ENCODE data around the gene CASKIN1.
A peak's percentile ranks its signal among the peaks of the same experiment; 100 is the strongest.

DNA sequence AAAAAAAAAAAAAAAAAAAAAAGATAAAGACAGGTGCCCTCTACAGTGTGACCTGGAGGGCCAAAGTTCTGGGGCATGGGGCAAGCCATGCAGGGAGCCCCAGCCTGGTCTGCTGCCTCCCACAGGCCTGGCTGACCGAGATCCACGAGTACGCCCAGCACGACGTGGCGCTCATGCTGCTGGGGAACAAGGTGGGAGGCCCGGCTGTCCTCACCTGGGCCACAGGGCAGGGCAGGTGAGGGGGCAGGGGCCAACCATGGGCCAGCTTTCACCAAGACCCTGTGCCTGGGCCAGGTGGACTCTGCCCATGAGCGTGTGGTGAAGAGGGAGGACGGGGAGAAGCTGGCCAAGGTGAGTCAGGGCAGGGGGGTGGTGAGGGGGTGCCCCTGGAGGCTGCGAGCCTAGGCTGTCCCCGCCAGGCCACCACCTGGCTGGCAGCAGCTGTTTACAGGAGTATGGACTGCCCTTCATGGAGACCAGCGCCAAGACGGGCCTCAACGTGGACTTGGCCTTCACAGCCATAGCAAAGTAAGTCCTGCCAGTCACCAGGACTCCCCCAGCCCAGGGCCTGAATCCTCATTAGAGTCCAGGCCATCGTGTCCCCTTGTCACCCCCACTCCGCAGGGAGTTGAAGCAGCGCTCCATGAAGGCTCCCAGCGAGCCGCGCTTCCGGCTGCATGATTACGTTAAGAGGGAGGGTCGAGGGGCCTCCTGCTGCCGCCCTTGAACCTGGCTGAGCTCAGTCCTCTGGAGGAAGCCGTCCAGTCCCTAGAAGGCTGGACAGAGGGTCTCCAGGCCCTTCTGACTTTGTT, 43.5 kb downstream of the CASKIN1 start:
- TF ChIP-seq, protein P1, sequence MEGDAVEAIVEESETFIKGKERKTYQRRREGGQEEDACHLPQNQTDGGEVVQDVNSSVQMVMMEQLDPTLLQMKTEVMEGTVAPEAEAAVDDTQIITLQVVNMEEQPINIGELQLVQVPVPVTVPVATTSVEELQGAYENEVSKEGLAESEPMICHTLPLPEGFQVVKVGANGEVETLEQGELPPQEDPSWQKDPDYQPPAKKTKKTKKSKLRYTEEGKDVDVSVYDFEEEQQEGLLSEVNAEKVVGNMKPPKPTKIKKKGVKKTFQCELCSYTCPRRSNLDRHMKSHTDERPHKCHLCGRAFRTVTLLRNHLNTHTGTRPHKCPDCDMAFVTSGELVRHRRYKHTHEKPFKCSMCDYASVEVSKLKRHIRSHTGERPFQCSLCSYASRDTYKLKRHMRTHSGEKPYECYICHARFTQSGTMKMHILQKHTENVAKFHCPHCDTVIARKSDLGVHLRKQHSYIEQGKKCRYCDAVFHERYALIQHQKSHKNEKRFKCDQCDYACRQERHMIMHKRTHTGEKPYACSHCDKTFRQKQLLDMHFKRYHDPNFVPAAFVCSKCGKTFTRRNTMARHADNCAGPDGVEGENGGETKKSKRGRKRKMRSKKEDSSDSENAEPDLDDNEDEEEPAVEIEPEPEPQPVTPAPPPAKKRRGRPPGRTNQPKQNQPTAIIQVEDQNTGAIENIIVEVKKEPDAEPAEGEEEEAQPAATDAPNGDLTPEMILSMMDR (IDR thresholded peaks at IDR 0.05 in 2 of 3, conservative IDR thresholded peaks at IDR 0.05 in 1 of 3; ENCODE audit: borderline replicate concordance in 1 of 3, insufficient read depth in 1 of 3, low read depth in 2 of 3, low read length in 2 of 3), result peak in 2 of 3 experiments; percentile 19 to 22; a peak in 3 of 6 replicates
- TF ChIP-seq, protein P2, sequence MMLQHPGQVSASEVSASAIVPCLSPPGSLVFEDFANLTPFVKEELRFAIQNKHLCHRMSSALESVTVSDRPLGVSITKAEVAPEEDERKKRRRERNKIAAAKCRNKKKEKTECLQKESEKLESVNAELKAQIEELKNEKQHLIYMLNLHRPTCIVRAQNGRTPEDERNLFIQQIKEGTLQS (IDR thresholded peaks at IDR 0.05), result no peak
- no peak for TF ChIP-seq EZH2phosphoT487 (IDR thresholded peaks at IDR 0.05; ENCODE audit: borderline replicate concordance)
- TF ChIP-seq, protein P3, sequence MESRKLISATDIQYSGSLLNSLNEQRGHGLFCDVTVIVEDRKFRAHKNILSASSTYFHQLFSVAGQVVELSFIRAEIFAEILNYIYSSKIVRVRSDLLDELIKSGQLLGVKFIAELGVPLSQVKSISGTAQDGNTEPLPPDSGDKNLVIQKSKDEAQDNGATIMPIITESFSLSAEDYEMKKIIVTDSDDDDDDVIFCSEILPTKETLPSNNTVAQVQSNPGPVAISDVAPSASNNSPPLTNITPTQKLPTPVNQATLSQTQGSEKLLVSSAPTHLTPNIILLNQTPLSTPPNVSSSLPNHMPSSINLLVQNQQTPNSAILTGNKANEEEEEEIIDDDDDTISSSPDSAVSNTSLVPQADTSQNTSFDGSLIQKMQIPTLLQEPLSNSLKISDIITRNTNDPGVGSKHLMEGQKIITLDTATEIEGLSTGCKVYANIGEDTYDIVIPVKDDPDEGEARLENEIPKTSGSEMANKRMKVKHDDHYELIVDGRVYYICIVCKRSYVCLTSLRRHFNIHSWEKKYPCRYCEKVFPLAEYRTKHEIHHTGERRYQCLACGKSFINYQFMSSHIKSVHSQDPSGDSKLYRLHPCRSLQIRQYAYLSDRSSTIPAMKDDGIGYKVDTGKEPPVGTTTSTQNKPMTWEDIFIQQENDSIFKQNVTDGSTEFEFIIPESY (IDR thresholded peaks at IDR 0.05; ENCODE audit: extremely low read depth, insufficient replicate concordance, low read length), result no peak
- TF ChIP-seq, protein P4, sequence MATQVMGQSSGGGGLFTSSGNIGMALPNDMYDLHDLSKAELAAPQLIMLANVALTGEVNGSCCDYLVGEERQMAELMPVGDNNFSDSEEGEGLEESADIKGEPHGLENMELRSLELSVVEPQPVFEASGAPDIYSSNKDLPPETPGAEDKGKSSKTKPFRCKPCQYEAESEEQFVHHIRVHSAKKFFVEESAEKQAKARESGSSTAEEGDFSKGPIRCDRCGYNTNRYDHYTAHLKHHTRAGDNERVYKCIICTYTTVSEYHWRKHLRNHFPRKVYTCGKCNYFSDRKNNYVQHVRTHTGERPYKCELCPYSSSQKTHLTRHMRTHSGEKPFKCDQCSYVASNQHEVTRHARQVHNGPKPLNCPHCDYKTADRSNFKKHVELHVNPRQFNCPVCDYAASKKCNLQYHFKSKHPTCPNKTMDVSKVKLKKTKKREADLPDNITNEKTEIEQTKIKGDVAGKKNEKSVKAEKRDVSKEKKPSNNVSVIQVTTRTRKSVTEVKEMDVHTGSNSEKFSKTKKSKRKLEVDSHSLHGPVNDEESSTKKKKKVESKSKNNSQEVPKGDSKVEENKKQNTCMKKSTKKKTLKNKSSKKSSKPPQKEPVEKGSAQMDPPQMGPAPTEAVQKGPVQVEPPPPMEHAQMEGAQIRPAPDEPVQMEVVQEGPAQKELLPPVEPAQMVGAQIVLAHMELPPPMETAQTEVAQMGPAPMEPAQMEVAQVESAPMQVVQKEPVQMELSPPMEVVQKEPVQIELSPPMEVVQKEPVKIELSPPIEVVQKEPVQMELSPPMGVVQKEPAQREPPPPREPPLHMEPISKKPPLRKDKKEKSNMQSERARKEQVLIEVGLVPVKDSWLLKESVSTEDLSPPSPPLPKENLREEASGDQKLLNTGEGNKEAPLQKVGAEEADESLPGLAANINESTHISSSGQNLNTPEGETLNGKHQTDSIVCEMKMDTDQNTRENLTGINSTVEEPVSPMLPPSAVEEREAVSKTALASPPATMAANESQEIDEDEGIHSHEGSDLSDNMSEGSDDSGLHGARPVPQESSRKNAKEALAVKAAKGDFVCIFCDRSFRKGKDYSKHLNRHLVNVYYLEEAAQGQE (IDR thresholded peaks at IDR 0.05; ENCODE audit: low read depth), result no peak
- TF ChIP-seq, protein P5, sequence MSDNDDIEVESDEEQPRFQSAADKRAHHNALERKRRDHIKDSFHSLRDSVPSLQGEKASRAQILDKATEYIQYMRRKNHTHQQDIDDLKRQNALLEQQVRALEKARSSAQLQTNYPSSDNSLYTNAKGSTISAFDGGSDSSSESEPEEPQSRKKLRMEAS (IDR thresholded peaks at IDR 0.05), result no peak
- TF ChIP-seq SRF (IDR thresholded peaks at IDR 0.05; ENCODE audit: low read depth), result no peak
- peak; percentile 71 for TF ChIP-seq POLR2A (IDR thresholded peaks at IDR 0.05; ENCODE audit: borderline replicate concordance, extremely low read depth, insufficient read depth, insufficient read length)
- TF ChIP-seq SP1 (IDR thresholded peaks at IDR 0.05; ENCODE audit: low read depth), result no peak
- TF ChIP-seq YY1 (IDR thresholded peaks at IDR 0.05; ENCODE audit: extremely low read depth, insufficient replicate concordance, low read depth, low read length), result no peak
- no peak for TF ChIP-seq EZH2 (IDR thresholded peaks at IDR 0.05)
- TF ChIP-seq POLR2AphosphoS5 (IDR thresholded peaks at IDR 0.05; ENCODE audit: low read depth, low read length), result peak; percentile 74
